Breast epithelium (tissue), 4 donors: ENCODE measurements around the gene PRSS57. TPM values are rescaled to one million over a fixed set of nuclear protein-coding genes. Genes with fewer than 3 reads are reported as not detected.

Source experiments
- DNase-seq, 2 donors: peaks; one replicate each; pipeline ENCODE4 v3.0.0-alpha.2; 2019; ENCODE audit warnings: low spot score in 2 of 2
- H3K27ac ChIP-seq, 2 donors: fragments of 200-600 bp; sonication (generic) in 1 of 2; one replicate each; pipeline ENCODE4 v1.5.1; 2016 to 2019; ENCODE audit warnings: mild to moderate bottlenecking in 1 of 2
- H3K27me3 ChIP-seq, 2 donors: fragments of 200-600 bp; sonication (generic) in 1 of 2; one replicate each; pipeline versions ENCODE4 v1.5.1 to v1.6.0; 2017 to 2019; ENCODE audit warnings: control low read depth in 1 of 2, mild to moderate bottlenecking in 1 of 2
- H3K36me3 ChIP-seq: fragments of 200-600 bp; one replicate; pipeline ENCODE4 v1.5.1; 2019
- H3K4me1 ChIP-seq, 2 donors: fragments of 200-600 bp; sonication (generic); one replicate each; pipeline ENCODE4 v1.5.1; 2016 to 2019; ENCODE audit warnings: control low read depth in 1 of 2
- H3K4me3 ChIP-seq, 3 donors: fragments of 200-600 bp; sonication (generic); 1 replicate in 2 of 3; 2 replicates in 1 of 3; pipeline ENCODE4 v1.5.1; 2016 to 2019; ENCODE audit warnings: mild to moderate bottlenecking in 3 of 3, moderate library complexity in 2 of 3
- H3K9me3 ChIP-seq, 2 donors: fragments of 200-600 bp; sonication (generic) in 1 of 2; one replicate each; pipeline ENCODE4 v1.5.1; 2016 to 2019; ENCODE audit warnings: control low read depth in 1 of 2
- CTCF ChIP-seq, 3 donors: fragments of 450-650 bp; IDR thresholded peaks; one replicate each; pipeline ENCODE4 v1.5.1; 2016 to 2017; ENCODE audit warnings: antibody characterized with exemption in 3 of 3, mild to moderate bottlenecking in 3 of 3, moderate library complexity in 3 of 3
- POLR2A ChIP-seq: fragments of 450-650 bp; IDR thresholded peaks from one replicate; pipeline ENCODE4 v1.6.1; 2016; ENCODE audit warnings: antibody characterized with exemption, mild to moderate bottlenecking, moderate library complexity
- POLR2AphosphoS5 ChIP-seq, 3 donors: sonication (generic); formaldehyde crosslinking; IDR thresholded peaks; one replicate each; pipeline ENCODE4 v1.6.1; 2017; ENCODE audit warnings: antibody characterized with exemption in 3 of 3
- intact Hi-C: fragments of 100-400 bp; cut with DNase I; formaldehyde crosslinking; loops from one replicate; pipeline ENCODE4 v1.15.1; 2023; ENCODE audit warnings: low total_unique reads
- total RNA-seq, 3 donors: library from RNA; depleted of rRNA; stranded (reverse); fragments of >200 nt; gene quantifications; one replicate each; pipeline ENCODE4 v1.1.0, GENCODE V29; 2016

PRSS57 gene
- total RNA-seq, 3 donors from 2014 or later: not detected

GRCh38 chr19:662962-663681 is 32.1 kb downstream of the PRSS57 start, which contains the start of gene RNF126:
RNF126 (minus strand) TSS chr19:663214; CDS start chr19:663121, 93 bp downstream.
- peak within 1 kb of the TSS; percentile 81 to 90 (median 83) for H3K4me3 ChIP-seq
- DNase-seq: peak; percentile 91 to 97
- no peaks in the 10 kb centered on the region for H3K9me3 ChIP-seq
- peaks cover 18 to 30% of the 10 kb centered on the region in 2 donors for H3K4me1 ChIP-seq
- peak within 1 kb of the TSS; percentile 89 to 97 for H3K27ac ChIP-seq
- TF ChIP-seq CTCF (IDR thresholded peaks at IDR 0.05) (no peak), POLR2A (no peak), POLR2AphosphoS5 (IDR thresholded peaks at IDR 0.05) (peak; percentile 37 to 45 (median 39))
- intact Hi-C loops: loop anchor here (5.0 kb wide), 1 partner anchor 64 kb away; no protein-coding TSS in a partner anchor
- H3K27me3 ChIP-seq: no peaks in the 10 kb centered on the region
- H3K36me3 ChIP-seq: no peaks in the 10 kb centered on the region

GRCh38 chr19:662207-662961 is 32.9 kb downstream of the PRSS57 start:
- DNase-seq: no peak
- intact Hi-C loops: loop anchor here (5.0 kb wide), 1 partner anchor 65 kb away; no protein-coding TSS in a partner anchor
- no peaks in the 10 kb centered on the region for H3K36me3 ChIP-seq
- peaks cover 18 to 33% of the 10 kb centered on the region in 2 donors for H3K4me1 ChIP-seq
- no peaks in the 10 kb centered on the region for H3K27me3 ChIP-seq
- H3K9me3 ChIP-seq: no peaks in the 10 kb centered on the region
- H3K4me3 ChIP-seq: peak overlapping the region; percentile 81 to 90 (median 83)
- TF ChIP-seq CTCF (IDR thresholded peaks at IDR 0.05) (no peak), POLR2A (no peak), POLR2AphosphoS5 (IDR thresholded peaks at IDR 0.05) (no peak)
- peak overlapping the region; percentile 89 to 97 for H3K27ac ChIP-seq

- peak overlapping the region; percentile 89 to 97 for H3K27ac ChIP-seq
- no peak for DNase-seq
- peak overlapping the region; percentile 81 to 90 (median 83) for H3K4me3 ChIP-seq
- H3K4me1 ChIP-seq: peaks cover 18 to 33% of the 10 kb centered on the region in 2 donors
- intact Hi-C loops: loop anchor here (5.0 kb wide), 1 partner anchor 66 kb away; no protein-coding TSS in a partner anchor
- no peaks in the 10 kb centered on the region for H3K9me3 ChIP-seq
- TF ChIP-seq CTCF (IDR thresholded peaks at IDR 0.05) (no peak), POLR2AphosphoS5 (IDR thresholded peaks at IDR 0.05) (no peak), POLR2A (no peak)
- H3K27me3 ChIP-seq: no peaks in the 10 kb centered on the region
- no peaks in the 10 kb centered on the region for H3K36me3 ChIP-seq
These were observed 33.6 kb downstream of the PRSS57 start for GRCh38 chr19:661427-662196.

GRCh38 chr19:660793-661426 is 34.3 kb downstream of the PRSS57 start:
- H3K36me3 ChIP-seq: no peaks in the 10 kb centered on the region
- TF ChIP-seq POLR2A: no peak
- no peak for TF ChIP-seq CTCF (IDR thresholded peaks at IDR 0.05)
- TF ChIP-seq POLR2AphosphoS5 (IDR thresholded peaks at IDR 0.05): no peak
- no peaks in the 10 kb centered on the region for H3K9me3 ChIP-seq
- intact Hi-C loops: loop anchor here (5.0 kb wide), 1 partner anchor 66 kb away; no protein-coding TSS in a partner anchor
- H3K27me3 ChIP-seq: no peaks in the 10 kb centered on the region
- peaks cover 18 to 33% of the 10 kb centered on the region in 2 donors for H3K4me1 ChIP-seq
- peak overlapping the region; percentile 89 to 97 for H3K27ac ChIP-seq
- DNase-seq: no peak
- H3K4me3 ChIP-seq: peak overlapping the region; percentile 81 to 90 (median 83)
